ENCODE data around the gene BORCS8.
"Not testable (repeated sequence)": the region's sequence is repeated elsewhere in the genome, so short reads cannot be mapped to it uniquely, and the experiment has no call there.

Gene BORCS8

DNA sequence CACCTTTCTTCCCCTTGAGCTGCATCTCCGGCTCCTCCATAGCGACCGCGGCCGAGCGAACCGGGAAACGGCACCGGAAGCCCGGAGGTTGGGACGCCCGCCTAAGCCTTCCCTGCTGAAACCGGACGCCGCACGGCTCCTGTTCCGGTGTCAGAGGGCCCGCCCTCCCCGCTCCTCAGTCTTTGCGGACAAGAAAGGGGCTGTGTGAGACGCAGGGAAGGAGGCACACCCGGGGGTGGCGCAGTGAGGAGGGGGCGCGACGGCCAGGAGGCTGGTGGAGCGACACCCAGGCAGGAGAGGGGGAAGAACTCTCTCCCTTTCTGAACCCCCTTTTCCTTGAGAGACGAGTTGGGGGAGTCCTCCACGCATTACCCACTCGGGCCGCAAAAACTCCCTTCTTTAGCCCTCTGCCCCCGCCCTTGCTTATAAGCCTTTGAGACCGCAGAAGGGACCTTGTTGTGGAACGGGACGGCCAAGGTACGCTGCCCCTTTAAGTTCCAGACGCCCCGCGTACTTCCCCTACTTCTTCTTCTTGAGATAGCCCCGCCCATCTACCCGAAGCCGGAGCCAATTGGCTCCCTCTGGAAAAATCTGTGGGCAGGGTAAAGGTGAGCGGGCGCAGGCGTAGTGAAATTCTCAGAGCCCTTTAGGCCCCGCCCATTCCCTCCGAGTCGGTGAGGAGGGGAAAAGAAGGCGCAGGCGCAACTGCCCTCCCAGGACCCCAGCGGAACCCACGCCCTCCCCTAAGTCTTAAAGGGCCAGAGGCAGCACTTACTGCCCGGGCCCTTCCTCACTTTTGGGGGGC, at the start of gene BORCS8, which contains the start of gene RFXANK:
Gene BORCS8 (minus strand): TSS at position 75 of the 805 bp plus-strand sequence. CDS start 35 bp downstream, at position 40.
Gene RFXANK (plus strand): TSS at position 181 of the 805 bp plus-strand sequence. CDS start 1,689 bp downstream, outside the sequence.
- peak; percentile 98 for DNase-seq

DNA sequence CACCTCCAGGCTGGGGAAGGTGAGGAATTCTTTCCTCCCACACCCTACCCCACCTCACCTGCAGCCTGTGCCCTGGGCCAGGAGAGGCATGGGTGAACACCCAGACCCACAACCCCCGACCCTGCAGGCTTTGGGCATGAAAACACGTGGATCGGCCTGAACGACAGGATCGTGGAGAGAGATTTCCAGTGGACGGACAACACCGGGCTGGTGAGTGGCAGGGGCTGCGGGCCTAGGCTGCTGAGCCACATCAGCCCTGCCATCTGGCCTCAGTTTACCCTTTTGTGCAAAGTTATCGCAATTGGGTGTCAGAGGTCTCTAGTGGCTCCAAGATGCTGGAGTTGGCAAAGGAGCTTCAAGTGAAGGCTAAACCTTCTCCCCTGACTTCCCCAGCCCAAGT, 48.5 kb upstream of the BORCS8 start:
- no peak for DNase-seq

DNA sequence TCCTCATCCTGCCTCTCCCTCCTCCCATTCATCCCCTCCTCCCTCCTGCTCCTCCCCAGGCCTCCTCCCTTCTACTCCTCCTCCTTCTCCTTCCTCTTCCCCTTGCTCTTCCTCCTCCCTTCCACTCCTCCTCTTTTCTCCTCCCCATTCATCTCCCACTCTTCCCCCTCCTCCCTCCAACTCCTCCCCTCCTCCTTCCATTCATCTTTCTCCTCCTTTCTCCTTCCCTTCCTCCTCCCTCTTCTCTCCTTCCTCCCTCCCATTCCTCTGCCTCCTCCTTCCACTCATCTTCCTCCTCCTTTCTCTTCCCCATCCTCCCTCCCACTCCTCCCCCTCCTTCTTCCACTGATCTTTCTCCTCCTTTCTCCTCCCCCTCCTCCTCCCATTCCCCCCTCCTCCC, 47.7 kb upstream of the BORCS8 start:
- no peak for DNase-seq

DNA sequence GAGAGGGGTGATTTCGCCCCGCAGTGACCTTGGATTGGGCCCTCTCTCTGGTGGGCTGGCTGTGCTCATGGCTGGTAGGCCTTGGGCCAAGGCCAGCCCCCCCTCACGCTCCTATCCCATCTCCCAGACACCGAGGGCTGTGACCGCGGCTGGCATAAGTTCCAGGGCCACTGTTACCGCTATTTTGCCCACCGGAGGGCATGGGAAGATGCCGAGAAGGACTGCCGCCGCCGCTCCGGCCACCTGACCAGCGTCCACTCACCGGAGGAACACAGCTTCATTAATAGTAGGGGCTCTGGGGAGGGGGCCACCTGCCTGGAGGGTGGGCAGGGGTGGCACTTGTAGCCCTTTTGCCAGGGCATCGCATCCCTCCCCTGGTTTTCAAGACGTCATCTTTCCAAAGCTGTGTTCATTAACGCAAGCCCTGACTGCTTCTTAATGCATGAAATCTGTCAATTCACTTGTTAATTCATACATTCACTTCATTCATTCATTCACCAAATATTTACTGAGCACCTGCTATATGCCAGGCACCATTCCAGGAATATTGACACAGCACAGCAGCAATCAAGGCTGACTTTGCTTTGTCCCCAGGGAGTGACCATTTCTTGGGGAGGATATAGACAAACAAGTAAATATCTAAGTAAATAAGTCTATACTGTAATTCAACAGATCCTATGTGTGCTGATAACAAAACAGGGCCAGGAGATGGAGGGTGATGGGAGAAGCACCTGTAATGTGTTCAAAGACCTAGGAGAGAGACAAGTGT, 46.4 kb upstream of the BORCS8 start:
- DNase-seq: no peak

DNA sequence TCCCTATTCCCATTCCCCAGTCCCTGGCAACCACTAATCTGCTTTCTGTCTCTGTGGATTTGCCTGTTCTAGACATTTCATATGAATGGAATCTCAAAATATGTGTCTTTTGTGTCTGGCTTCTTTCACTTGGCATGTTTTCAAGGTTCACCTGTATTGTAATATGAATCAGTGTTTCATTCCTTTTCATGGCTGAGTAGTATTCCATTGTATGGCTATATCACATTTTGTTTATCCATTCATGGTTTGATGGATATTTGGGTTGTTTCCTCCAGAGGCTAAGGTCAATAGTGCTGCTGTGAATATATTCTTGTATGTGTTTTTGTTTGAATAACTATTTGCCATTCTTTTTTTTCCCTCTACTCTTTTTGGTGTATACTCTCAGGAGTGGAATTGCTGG, 44.2 kb upstream of the BORCS8 start:
- no peak for DNase-seq

DNA sequence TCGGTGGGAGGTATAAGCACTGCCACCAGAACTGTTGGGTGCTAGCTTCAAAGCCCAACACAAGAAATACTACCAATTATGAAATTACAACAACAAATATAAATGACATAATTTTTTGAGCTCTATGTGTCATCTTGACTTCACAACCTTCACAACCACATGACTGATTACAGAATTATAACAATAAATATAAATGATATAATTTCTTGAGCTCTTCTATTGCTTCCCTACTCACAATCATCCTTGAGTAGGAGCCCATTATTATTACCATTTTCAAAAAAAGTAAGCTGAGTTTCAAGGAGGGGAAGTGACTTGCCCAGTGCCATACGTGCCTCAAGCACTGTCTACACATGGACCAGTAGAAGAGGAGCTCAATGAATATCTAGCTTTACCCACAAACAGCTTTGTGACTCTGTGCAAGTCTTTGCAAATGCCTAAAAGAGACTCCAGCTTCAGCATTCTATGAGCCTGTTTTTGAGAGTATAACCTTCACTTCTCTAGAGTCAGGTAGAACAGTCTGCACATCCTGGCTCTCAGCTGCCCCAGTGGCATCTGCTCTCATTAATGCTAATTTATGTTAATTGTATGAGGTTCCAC, 42.4 kb upstream of the BORCS8 start:
- no peak for DNase-seq

DNA sequence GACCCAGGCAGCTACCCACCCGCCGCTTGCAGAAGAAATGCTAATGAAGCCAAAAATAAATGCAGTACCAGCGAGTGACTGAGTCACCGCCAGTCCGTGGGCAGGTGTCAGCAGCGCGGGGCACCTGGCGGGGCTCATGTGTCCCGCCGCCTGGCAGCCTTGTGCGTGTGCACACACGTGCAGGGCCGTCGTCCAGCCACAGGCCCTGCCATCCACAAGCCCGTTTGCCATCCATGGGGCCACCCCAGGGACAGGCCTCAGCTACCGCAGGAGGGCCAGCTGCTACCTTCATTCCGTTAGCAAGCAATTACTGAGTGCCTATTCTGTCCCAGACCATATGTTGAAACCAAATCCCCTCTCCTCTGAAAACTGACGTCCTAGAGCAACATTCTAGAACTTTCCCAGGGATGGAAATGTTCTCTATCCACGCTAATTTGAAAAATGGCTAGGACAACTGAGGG, 40.3 kb upstream of the BORCS8 start:
- DNase-seq: no peak

DNA sequence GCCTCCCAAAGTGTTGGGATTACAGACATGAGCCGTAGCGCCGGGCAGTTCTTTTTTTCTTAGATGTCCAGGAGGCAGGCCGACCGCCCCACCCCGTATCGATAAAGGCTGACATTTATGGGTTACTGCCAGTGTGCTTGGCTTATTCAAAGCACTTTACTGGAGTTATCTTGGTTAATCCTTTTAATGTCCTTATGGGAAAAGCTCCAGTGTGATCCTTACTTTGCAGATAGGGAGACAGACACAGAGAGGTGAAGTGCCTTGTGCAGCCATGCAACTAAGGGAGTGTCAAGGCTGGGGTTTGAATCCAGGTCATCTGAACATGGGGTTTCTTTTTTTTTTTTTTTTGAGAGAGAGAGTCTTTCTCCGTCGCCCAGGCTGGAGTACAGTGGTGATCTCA, 39.0 kb upstream of the BORCS8 start:
- no peak for DNase-seq

DNA sequence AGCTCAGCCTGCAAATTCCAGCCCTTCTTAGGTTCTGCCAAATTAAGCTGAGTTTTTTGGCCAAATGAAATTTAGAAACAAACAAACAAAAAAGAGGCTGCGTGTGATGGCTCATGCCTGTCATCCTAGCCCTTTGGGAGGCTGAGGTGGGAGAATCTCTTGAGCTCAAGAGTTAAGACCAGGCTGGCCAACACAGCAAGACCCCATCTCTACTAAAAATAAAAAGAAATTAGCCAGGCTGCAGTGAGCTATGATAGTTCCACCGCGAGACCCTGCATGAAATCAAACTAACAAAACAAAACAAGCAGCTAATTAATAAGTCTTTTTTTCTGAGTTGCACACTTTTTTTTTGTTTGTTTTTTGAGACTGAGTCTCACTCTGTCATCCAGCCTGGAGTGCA, 37.7 kb upstream of the BORCS8 start:
- no peak for DNase-seq

DNA sequence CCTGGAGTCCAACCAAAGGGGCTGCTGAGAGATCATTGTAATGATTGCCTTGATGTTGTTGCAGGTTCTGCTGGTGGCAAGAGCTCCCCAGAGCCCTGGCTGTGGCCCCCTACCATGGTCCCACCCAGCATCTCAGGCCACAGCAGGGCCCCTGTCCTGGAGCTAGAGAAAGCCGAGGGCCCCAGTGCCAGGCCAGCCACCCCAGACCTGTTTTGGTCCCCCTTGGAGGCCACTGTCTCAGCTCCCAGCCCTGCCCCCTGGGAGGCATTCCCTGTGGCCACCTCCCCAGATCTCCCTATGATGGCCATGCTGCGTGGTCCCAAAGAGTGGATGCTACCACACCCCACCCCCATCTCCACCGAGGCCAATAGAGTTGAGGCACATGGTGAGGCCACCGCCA, 35.3 kb upstream of the BORCS8 start:
- DNase-seq: no peak

DNA sequence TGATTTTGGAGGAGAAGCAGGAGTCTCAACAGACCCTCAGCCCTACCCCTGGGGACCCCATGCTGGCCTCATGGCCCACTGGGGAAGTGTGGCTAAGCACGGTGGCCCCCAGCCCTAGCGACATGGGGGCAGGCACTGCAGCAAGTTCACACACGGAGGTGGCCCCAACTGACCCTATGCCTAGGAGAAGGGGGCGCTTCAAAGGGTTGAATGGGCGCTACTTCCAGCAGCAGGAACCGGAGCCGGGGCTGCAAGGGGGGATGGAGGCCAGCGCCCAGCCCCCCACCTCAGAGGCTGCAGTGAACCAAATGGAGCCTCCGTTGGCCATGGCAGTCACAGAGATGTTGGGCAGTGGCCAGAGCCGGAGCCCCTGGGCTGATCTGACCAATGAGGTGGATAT, 34.7 kb upstream of the BORCS8 start:
- DNase-seq: no peak

DNA sequence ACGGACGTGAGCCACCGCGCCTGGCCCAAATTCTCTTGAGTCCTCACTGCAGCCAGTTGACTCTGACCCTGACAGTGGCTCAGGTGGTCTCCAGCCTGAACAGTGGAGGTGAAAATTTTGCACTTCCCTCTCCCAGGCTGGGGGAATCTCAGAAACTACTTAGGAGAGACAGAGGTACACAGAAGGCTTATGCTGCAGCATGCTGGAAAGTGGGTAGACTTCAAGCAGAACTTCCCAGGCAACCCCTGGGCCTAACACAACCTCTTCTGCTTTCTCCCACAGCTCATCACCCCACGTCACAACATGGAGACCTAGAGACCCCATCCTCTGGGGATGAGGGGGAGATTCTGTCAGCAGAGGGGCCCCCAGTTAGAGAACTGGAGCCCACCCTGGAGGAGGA, 34.3 kb upstream of the BORCS8 start:
- DNase-seq: no peak

DNA sequence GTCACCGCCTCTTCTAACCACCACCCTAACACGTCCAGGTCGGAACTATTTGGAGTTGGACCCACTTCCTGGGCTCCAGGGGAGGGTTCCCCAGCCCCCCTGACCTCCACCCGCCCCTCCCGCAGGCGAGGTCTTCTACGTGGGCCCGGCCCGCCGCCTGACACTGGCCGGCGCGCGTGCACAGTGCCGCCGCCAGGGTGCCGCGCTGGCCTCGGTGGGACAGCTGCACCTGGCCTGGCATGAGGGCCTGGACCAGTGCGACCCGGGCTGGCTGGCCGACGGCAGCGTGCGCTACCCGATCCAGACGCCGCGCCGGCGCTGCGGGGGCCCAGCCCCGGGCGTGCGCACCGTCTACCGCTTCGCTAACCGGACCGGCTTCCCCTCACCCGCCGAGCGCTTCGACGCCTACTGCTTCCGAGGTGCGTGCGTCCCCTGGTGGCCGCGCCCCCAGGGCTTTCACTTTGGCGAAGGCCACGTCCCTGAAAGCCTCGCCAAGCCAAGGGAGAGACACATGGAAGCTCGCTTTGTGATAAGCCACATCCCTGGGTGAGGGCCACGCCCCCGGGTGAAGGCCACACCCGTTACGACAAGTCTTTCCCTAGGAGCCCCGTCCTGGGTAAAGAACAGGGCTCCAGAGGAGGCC, 33.0 kb upstream of the BORCS8 start:
- DNase-seq: peak; percentile 42

DNA sequence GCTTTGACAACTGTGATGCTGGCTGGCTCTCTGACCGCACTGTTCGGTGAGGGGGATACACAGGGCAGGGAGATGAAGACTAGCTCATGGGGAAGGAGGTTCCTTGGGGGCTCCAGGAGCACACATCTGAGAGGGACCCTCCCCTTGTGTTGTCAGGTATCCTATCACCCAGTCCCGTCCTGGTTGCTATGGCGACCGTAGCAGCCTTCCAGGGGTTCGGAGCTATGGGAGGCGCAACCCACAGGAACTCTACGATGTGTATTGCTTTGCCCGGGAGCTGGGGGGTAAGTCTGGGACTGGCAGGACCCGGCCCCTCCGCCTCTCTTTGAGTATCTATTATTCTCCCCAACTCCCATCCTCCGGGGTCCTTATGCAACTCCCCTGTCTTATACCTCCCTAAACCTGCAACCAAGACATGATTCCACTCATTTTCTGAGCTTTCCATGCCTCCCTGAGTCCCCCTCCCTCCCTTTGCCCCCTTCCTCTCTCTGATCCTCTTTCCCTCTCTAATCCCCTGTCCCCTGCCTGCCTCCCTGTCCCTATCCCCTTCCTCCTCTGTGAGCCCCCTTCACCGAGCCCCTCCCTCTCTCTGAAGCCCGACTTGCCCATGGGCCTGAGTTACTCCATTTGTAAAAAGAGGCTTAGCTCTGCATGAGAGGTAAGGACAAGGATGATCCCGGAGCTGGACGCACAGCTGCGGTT, 32.3 kb upstream of the BORCS8 start:
- DNase-seq: no peak

DNA sequence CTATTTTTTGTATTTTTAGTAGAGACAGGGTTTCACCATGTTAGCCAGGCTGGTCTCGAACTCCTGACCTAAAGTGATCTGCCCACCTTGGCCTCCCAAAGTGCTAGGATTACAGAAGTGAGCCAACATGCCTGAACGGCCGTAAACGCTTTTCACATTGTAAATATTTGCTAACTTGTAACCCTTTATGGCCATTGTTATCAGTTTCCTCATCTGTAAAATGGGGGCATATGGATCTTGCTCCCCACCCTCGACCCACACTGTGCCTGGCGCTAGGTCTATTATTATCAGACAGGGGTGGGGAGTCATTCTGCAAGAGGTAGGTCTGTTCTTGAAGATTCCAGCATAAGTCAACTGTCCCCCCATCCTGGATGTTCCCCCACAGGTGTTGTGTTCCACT, 31.7 kb upstream of the BORCS8 start:
- no peak for DNase-seq

DNA sequence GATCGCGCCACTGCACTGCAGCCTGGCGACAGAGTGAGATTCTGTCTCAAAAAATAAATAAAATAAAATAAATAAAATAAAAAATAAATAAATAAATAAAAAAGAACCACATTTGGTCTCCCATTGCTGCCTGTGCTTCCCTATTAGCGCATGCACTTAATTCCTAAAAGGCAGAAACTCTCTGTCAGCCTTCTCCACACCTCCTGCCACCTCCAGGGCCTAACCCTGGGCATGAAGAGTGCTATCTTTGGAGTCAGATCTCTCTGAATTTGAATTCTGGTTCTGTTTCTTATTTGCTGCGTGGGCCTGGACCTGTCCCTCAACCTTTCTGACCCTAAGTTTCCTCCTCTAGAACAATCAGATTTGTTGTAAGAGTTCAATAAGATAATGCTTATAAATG, 31.1 kb upstream of the BORCS8 start:
- DNase-seq: no peak

DNA sequence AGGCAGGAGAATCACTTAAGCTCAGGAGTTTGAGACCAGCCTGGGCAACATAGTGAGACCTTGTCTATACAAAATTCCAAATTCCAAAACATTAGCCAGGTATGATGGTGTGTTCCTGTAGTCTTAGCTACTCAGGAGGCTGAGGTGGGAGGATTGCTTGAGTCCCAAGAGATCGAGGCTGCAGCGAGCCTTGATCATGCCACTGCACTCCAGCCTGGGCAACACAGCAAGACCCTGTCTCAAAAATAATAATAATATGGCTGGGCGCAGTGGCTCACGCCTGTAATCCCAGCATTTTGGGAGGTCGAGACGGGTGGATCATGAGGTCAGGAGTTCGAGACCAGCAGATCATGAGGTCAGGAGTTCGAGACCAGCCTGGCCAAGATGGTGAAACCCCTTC, 29.0 kb upstream of the BORCS8 start:
- not testable (repeated sequence) for DNase-seq

DNA sequence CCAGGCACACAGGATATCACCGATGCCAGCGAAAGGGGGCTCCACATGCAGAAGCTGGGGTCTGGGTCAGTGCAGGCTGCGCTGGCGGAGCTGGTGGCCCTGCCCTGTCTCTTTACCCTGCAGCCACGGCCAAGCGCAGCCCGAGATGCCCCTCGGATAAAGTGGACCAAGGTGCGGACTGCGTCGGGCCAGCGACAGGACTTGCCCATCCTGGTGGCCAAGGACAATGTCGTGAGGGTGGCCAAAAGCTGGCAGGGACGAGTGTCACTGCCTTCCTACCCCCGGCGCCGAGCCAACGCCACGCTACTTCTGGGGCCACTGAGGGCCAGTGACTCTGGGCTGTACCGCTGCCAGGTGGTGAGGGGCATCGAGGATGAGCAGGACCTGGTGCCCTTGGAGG, 27.0 kb upstream of the BORCS8 start:
- DNase-seq: no peak

DNA sequence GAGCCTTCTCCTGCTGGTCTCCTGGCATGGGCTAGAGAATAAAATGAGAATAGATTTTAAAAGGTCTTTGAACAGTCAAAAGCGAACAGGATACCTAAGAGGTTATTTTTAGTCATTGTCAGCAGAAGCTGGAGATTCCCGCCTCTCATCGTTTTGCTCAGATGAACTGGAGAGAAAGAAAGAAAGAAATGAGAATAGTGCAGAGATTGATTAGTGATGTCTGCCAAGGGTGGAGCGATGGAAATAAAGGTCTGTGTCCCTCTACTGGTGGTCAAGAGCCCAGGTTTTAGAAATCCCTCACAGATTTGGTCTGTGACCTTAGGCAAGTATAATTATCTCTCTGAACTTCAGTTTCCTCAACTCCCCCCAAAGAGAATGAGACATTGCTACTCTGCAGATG, 25.1 kb upstream of the BORCS8 start:
- peak; percentile 26 for DNase-seq

DNA sequence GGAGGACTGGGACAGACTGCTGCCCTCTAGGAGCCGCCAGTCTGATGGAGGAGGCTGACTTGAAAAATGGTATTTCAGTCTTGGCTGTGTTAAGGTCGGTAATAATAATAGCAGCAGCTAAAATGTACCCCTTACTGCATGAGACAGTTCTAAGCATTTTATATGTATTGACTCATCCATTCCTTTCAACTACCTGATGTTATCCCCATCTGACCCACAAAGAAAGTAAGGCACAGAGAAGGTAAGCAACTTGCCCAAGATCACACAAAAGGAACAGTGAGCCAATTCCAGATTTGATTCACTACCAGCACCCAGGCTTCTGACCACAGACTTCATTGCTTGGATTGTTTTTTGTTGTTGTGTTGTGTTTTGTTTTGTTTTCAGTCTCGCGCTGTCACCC, 23.8 kb upstream of the BORCS8 start:
- no peak for DNase-seq

DNA sequence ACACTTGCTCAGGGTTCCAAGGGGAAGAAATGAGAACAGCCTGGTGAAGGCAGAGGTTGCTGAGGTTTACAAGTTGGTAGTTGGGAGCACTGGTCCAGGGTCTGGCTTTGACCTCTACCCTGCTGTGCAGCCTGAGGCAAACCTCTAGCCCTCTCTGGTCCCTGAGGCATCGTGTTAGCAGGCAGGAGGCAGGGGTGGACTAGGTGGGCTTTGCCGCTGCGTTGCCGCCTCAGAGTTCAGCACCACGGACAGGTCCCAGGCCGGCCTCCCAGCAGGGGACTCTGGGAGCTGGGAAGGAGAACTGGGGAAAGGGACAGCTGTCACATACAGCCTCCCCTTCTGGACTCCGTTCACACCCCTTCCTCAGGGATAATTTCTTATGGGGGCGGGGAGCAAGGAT, 22.9 kb upstream of the BORCS8 start:
- DNase-seq: no peak

DNA sequence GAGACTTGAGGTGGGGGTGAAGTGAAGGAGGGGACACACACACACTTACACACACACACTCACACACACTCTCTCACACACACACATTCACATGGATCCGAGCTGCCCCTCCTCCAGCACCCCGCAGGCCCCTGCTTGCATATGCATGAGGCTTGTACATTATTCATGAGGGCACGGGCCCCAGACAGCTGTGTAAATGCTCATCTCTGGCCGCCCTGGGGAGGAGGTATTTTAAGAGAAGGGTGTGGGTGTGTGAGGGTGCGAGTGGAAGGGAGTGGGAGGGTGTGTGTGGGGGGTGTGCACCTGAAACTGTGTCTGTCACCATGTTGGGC, 22.2 kb upstream of the BORCS8 start:
- DNase-seq: no peak

Measured in HCEC 1CT (cell line).